Stimulated activated CD4-positive, alpha-beta T cell treated with anti-CD3 and anti-CD28 coated beads, Interleukin-1b, Interleukin-23, amount 100 ng/mL, for 4 hours (primary cell): ENCODE results near the gene PARVB.

Experiments used
- DNase-seq, 2 donors: peaks; one replicate each; pipeline ENCODE4 v3.0.0-alpha.2; 2020; ENCODE audit warnings: low read depth in 2 of 2

The PARVB gene

GRCh38 chr22:44217346-44217745, 193.2 kb downstream of the PARVB start:
- DNase-seq = no peak

GRCh38 chr22:44218071-44218470, 194.0 kb downstream of the PARVB start:
- DNase-seq = no peak

GRCh38 chr22:44219101-44219870, 195.2 kb downstream of the PARVB start:
- no peak for DNase-seq

DNA sequence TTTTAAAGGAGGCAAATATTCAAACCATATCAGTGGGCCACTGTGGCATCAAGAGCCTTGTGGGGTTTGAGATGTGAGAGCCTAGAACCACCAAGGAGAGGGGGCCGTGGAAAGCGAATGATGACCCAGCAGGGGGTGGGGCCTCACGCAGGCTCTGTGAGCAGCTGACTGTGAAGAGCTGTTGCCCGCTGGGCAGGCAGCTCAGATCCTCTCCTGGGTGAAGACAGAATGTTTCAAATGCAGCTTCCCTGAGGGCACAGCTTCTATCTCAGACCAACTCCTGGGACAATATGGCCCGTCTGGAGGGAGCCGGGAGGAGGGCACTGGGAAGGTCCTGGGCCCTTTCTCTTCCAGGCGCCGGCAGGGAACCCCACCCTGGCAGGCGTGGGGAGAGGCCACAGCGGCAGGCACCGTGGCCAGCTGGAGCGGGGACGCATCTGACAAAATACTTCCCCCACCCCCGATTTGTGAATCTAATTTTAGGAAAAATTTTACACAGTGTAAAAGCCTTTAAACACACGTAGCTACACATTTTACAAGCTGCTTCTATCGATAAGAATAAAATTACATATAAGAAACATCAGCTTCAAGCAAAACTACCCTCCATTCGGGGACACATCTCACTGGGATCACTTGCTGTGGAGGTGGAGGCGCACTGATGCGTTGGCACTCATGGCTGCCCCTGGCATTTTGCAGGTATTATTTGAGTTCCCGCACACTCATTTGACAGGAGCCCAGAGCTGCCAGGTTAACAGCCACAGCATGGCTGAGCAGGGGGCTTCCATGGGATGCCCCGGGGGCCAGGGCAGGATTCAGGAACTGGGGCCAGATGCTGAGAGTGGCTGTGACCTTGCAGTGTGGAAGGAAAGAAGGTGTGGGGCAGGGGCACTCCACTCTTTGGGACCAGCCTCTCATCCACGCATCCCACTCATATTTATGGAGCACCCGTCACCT, 196.9 kb downstream of the PARVB start:
- DNase-seq = no peak

- DNase-seq = no peak
Observed at GRCh38 chr22:44221710-44222475, 197.8 kb downstream of the PARVB start.
